ENCODE measurements around the gene EEF1E1. TPM values are rescaled to one million over a fixed set of nuclear protein-coding genes. Genes with fewer than 3 reads are reported as not detected.

Gene EEF1E1
- total and polyA plus RNA-seq, 2 experiments from 2014 or later: 46.7 to 61.3 TPM

GRCh38 chr6:8070718-8071117, 31.6 kb downstream of the EEF1E1 start:
- Histone ChIP-seq H4K20me1 (ENCODE audit: insufficient read depth) (no peaks in the 10 kb centered on the region), H3K4me3 (no peak overlapping the region), H3K9me3 (ENCODE audit: low read depth) (no peaks in the 10 kb centered on the region), H3K27ac (no peak overlapping the region), H2AFZ (no peak overlapping the region), H3K9ac (no peak overlapping the region), H3K4me1 (ENCODE audit: insufficient read depth) (peaks cover 11% of the 10 kb centered on the region), H3K79me2 (ENCODE audit: insufficient read depth) (no peaks in the 10 kb centered on the region), H3F3A (ENCODE audit: insufficient read depth) (peaks cover 14% of the 10 kb centered on the region), H3K9me2 (ENCODE audit: insufficient read depth) (no peaks in the 10 kb centered on the region), H3K4me2 (ENCODE audit: unreplicated experiment) (no peak overlapping the region), H3K27me3 (replicated peaks; ENCODE audit: insufficient read depth) (no peaks in the 10 kb centered on the region), H3K36me3 (ENCODE audit: low read depth) (no peaks in the 10 kb centered on the region)
- TF ChIP-seq EZH2 (IDR thresholded peaks at IDR 0.05; ENCODE audit: insufficient read depth, poor library complexity, severe bottlenecking): no peak
- no peak for TF ChIP-seq EZH2phosphoT487 (IDR thresholded peaks at IDR 0.05; ENCODE audit: insufficient read depth, low read depth)
- WGBS, 2 experiments (ENCODE audit: low coverage in 1 of 2, low lambda C conversion rate in 2 of 2, missing lambda C conversion rate in 2 of 2): 88 to 90% methylated on average over 8 of the region's 8 CpGs
- DNase-seq: no peak
- in situ Hi-C loops (cut with MboI): no loop called here

GRCh38 chr6:8069631-8070284, 32.6 kb downstream of the EEF1E1 start:
- in situ Hi-C loops (cut with MboI): no loop called here
- Histone ChIP-seq H3K9me2 (ENCODE audit: insufficient read depth) (no peaks in the 10 kb centered on the region), H3F3A (ENCODE audit: insufficient read depth) (peaks cover 12% of the 10 kb centered on the region), H3K36me3 (ENCODE audit: low read depth) (no peaks in the 10 kb centered on the region), H3K4me2 (ENCODE audit: unreplicated experiment) (no peak overlapping the region), H3K79me2 (ENCODE audit: insufficient read depth) (no peaks in the 10 kb centered on the region), H3K4me1 (ENCODE audit: insufficient read depth) (peaks cover 12% of the 10 kb centered on the region), H2AFZ (no peak overlapping the region), H3K4me3 (no peak overlapping the region), H3K9me3 (ENCODE audit: low read depth) (no peaks in the 10 kb centered on the region), H3K27me3 (replicated peaks; ENCODE audit: insufficient read depth) (no peaks in the 10 kb centered on the region), H4K20me1 (ENCODE audit: insufficient read depth) (no peaks in the 10 kb centered on the region), H3K27ac (no peak overlapping the region), H3K9ac (no peak overlapping the region)
- WGBS, 2 experiments (ENCODE audit: low coverage in 1 of 2, low lambda C conversion rate in 2 of 2, missing lambda C conversion rate in 2 of 2): 78 to 86% methylated on average over 3 of the region's 3 CpGs
- TF ChIP-seq EZH2phosphoT487 (IDR thresholded peaks at IDR 0.05; ENCODE audit: insufficient read depth, low read depth): no peak
- no peak for TF ChIP-seq EZH2 (IDR thresholded peaks at IDR 0.05; ENCODE audit: insufficient read depth, poor library complexity, severe bottlenecking)
- no peak for DNase-seq

- Histone ChIP-seq H4K20me1 (ENCODE audit: insufficient read depth) (no peaks in the 10 kb centered on the region), H3F3A (ENCODE audit: insufficient read depth) (peaks cover 6% of the 10 kb centered on the region; the same call in 1 of the 2 replicates), H3K79me2 (ENCODE audit: insufficient read depth) (no peaks in the 10 kb centered on the region), H3K4me3 (no peak overlapping the region), H3K9me3 (ENCODE audit: low read depth) (no peaks in the 10 kb centered on the region), H3K36me3 (ENCODE audit: low read depth) (no peaks in the 10 kb centered on the region), H3K9ac (no peak overlapping the region), H3K9me2 (ENCODE audit: insufficient read depth) (no peaks in the 10 kb centered on the region), H3K4me2 (ENCODE audit: unreplicated experiment) (no peak overlapping the region), H3K27me3 (replicated peaks; ENCODE audit: insufficient read depth) (no peaks in the 10 kb centered on the region), H3K4me1 (ENCODE audit: insufficient read depth) (peaks cover 10% of the 10 kb centered on the region), H3K27ac (no peak overlapping the region), H2AFZ (no peak overlapping the region)
- 71 to 78% methylated on average over 4 of the region's 4 CpGs for WGBS, 2 experiments (ENCODE audit: low coverage in 1 of 2, low lambda C conversion rate in 2 of 2, missing lambda C conversion rate in 2 of 2)
- TF ChIP-seq EZH2phosphoT487 (IDR thresholded peaks at IDR 0.05; ENCODE audit: insufficient read depth, low read depth) (no peak), EZH2 (IDR thresholded peaks at IDR 0.05; ENCODE audit: insufficient read depth, poor library complexity, severe bottlenecking) (no peak)
- DNase-seq: no peak
- in situ Hi-C loops (cut with MboI): no loop called here
Measured at GRCh38 chr6:8069151-8069550, 33.2 kb downstream of the EEF1E1 start.

GRCh38 chr6:8066108-8066507, 36.2 kb downstream of the EEF1E1 start:
- no peak overlapping the region for H3K4me3 ChIP-seq
- no peaks in the 10 kb centered on the region for H3F3A ChIP-seq (ENCODE audit: insufficient read depth)
- no peak overlapping the region for H3K9ac ChIP-seq
- H4K20me1 ChIP-seq (ENCODE audit: insufficient read depth): no peaks in the 10 kb centered on the region
- no peaks in the 10 kb centered on the region for H3K27me3 ChIP-seq (replicated peaks; ENCODE audit: insufficient read depth)
- 71 to 72% methylated on average over 4 of the region's 4 CpGs for WGBS, 2 experiments (ENCODE audit: low coverage in 1 of 2, low lambda C conversion rate in 2 of 2, missing lambda C conversion rate in 2 of 2)
- no peak for DNase-seq
- in situ Hi-C loops (cut with MboI): no loop called here
- no peaks in the 10 kb centered on the region for H3K9me3 ChIP-seq (ENCODE audit: low read depth)
- peaks cover 6% of the 10 kb centered on the region; the same call in 1 of the 2 replicates for H3K79me2 ChIP-seq (ENCODE audit: insufficient read depth)
- peaks cover 10% of the 10 kb centered on the region; the same call in 1 of the 2 replicates for H3K4me1 ChIP-seq (ENCODE audit: insufficient read depth)
- H3K9me2 ChIP-seq (ENCODE audit: insufficient read depth): no peaks in the 10 kb centered on the region
- no peak overlapping the region for H3K4me2 ChIP-seq (ENCODE audit: unreplicated experiment)
- no peak overlapping the region for H3K27ac ChIP-seq
- H2AFZ ChIP-seq: no peak overlapping the region
- TF ChIP-seq EZH2phosphoT487 (IDR thresholded peaks at IDR 0.05; ENCODE audit: insufficient read depth, low read depth) (no peak), EZH2 (IDR thresholded peaks at IDR 0.05; ENCODE audit: insufficient read depth, poor library complexity, severe bottlenecking) (no peak)
- H3K36me3 ChIP-seq (ENCODE audit: low read depth): peaks cover 4% of the 10 kb centered on the region; the same call in 1 of the 2 replicates

All from GM23248 (cell line).